B cell (primary cell): ENCODE measurements around the gene DUSP9.

ENCODE experiments used
- EZH2 ChIP-seq: IDR thresholded peaks from 2 replicates; pipeline ENCODE4 v1.6.1; 2012; ENCODE audit warnings: borderline replicate concordance, low read depth, mild to moderate bottlenecking, moderate library complexity, low read length; ENCODE audit not compliant: insufficient read depth, poor library complexity, severe bottlenecking
- TF ChIP-seq, protein P1 (sequence below): fragments of 200-600 bp; IDR thresholded peaks from one replicate; pipeline ENCODE4 v1.8.0; 2022; ENCODE audit warnings: antibody characterized with exemption, mild to moderate bottlenecking

GRCh38 chrX:153688911-153689590 is 42.0 kb downstream of the DUSP9 start:
- TF ChIP-seq, protein P1, sequence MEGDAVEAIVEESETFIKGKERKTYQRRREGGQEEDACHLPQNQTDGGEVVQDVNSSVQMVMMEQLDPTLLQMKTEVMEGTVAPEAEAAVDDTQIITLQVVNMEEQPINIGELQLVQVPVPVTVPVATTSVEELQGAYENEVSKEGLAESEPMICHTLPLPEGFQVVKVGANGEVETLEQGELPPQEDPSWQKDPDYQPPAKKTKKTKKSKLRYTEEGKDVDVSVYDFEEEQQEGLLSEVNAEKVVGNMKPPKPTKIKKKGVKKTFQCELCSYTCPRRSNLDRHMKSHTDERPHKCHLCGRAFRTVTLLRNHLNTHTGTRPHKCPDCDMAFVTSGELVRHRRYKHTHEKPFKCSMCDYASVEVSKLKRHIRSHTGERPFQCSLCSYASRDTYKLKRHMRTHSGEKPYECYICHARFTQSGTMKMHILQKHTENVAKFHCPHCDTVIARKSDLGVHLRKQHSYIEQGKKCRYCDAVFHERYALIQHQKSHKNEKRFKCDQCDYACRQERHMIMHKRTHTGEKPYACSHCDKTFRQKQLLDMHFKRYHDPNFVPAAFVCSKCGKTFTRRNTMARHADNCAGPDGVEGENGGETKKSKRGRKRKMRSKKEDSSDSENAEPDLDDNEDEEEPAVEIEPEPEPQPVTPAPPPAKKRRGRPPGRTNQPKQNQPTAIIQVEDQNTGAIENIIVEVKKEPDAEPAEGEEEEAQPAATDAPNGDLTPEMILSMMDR: no peak
- no peak for TF ChIP-seq EZH2
